ENCODE data around the gene IFITM2.
"Not testable (repeated sequence)": the region's sequence is repeated elsewhere in the genome, so short reads cannot be mapped to it uniquely, and the experiment has no call there.

The IFITM2 gene

GRCh38 chr11:293852-294661 lies 13.6 kb upstream of the IFITM2 start:
- no peak for DNase-seq

DNA sequence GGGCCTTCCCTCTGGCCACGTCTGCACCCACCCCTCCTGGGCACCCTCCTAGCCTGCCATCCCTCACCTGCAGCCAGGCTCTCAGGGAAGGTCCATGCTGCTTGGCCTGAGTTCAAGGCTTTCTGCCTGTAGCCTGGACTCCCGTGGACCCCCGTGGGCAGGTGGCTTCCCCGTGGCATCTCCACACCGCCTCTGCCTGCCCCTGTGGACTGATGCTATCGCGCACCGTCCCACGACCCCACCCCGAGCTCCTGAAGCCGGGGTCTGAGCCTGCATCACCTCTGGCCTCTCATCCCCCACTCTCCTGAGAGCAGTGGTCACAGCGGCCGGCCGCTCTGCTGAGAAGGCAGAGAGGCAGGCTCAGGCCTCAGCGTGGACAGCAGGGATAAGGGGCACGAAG lies 12.8 kb upstream of the IFITM2 start:
- DNase-seq: no peak

DNA sequence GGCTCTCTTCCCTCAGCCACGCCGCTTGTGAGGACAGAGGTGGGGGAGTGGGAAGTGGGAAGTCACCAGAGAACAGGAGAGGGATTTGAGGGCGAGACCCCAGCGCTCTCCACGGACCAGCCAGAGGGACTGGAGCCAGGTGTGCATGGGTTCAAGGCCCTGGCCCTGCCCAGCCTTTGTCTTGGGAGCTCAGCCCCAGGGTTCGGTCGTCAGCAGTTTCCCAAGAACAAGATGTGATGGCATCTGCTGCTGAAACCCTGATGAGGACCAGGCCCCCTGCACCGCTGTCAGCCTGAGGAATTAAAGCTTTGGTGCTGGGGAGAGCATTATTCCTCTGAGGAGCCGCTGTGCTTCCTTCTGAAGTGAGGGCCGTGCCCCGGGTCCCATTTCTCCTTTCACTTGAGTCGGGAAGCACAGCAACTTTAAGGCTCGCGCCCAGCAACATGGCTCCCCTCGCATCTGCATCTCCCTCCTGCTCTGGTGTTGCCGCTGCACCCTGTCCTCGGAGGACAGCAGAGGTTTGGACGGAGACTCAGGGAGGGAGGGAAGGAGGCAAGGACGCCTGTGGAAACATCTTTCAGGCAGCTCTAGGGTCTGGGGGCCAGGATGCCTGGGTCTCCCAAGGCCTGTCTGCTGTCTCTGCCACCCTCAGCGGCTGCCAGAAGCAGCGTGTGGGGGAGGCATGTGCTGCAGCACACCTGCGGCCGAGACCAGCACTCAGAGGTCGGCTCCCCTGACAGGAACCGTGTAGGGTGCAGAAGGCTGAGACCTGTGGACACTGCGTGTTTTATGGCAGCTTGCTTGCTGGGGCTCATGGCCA lies 12.1 kb upstream of the IFITM2 start:
- no peak for DNase-seq

DNA sequence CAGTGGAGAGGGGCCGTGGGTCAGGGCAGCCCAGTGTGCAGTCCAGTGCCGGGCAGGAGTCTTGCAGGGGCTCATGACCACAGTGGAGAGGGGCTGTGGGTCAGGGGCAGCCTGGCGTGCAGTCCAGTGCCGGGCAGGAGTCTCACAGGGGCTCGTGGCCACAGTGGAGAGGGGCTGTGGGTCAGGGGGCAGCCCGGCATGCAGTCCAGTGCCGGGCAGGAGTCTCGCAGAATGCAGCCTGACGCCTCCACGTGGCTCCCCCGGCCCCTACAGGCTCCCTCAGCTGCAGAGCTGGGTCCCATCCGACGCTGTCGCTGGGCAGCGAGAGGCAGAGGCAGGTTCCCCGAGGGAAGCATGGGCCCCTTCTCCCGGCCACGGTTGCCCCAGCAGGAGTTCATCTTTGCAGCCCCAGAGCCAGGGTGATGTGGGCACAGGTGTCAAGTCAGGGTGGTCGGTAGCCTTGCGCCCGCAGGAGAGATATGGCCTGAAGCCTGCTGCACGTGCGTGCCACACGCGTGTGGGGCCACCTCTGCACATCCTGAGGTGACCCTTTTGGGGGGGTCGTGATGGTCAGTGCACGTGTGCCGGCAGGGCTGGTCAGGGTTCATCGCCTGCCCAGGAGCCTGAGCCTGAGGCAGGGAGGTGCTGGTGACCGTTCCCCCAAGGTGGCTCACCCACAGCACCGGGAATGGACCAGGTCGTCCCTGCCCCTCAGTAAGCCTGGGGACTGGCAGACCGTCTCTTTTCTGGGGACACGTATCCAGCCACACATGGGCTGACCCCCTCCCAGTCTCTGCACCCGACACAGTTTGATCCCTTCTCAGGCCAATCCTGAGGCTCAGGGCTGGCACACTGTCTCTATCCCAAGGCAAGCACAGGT lies 11.2 kb upstream of the IFITM2 start:
- DNase-seq: no peak

GRCh38 chr11:297051-297585 lies 10.5 kb upstream of the IFITM2 start:
- DNase-seq: no peak

DNA sequence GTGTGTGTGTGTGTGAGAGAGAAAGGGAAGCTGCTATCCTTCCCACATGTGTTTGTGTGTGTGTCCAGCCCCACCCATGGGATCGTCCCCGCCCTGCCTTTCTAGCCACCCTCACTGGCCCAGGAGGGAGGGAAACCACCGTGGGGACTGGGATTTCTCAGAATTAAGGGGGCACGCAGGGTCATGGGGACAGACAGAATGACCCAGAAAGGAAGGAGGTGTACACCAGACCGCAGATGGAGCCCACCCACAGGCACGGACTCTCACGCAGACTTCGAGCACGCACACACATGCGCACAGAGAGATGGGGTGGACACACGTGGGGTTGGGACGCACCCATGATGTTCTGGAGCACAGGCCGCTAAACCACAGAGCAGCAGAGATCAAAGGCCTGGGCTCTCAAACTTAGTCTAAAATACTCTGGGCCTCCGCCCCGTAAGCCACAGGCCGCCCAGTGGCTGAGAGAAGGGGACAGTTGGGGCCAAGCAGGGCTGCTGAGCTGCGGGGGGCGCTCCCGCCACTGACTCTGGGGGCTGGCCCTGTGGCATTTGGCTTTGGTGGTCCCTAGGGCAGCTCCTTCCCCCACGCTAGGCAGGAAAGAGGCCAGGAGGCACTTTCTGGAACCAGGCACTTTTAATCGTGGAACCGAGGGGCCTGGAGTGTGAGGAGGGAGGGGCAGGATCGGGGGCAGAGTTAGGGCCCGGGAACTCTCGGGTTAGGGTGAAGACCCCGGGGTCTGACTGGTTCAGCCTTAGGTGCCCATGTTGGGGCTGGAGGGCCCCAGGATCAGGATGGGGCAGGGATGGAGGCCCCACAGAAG lies 9.8 kb upstream of the IFITM2 start:
- no peak for DNase-seq

GRCh38 chr11:298406-299065 lies 9.1 kb upstream of the IFITM2 start:
- DNase-seq: no peak

DNA sequence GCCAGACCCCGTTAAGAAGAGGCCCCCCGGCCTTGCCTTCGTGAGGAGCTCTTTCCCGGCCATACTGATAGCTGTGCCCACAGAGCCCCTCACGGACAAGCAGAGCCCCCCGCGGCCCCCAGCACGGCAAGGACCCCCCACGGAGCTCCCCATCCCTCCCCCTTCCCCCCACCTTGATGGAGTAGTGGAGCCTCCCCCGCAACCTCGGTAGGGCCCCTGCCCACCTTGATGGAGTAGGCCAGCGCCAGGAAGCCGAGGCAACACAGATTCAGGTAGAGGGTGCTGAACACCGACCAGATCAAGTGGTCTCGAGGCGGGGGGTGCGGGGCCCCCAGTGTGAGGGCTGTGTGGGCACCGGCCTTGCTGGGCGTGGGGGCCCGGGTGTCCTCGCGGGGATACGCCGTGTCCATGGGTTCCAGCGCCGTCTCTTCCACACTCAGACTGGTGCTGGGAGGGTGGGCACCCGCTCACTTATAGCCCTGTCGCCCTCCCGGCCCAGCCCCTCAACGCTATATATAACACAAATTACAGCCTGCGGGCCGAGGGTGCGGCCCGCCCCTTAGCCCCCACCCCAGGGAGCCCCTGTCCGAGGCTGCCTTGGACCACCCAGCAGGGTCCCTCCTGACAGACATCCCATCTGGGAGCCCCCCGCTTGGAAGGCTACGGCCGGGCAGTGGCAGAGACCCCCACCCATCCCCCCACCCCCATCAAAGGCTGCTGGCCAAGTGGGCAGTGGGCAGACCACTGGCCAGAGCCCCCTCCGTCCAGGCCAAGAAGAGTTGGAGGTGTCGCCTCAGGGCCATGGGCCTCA lies 8.3 kb upstream of the IFITM2 start, which contains the start of gene IFITM5:
Gene IFITM5, minus strand, starts transcription at position 446 of the 811 bp plus-strand sequence. Its CDS starts 36 bp downstream, at position 410.
- DNase-seq: no peak

DNA sequence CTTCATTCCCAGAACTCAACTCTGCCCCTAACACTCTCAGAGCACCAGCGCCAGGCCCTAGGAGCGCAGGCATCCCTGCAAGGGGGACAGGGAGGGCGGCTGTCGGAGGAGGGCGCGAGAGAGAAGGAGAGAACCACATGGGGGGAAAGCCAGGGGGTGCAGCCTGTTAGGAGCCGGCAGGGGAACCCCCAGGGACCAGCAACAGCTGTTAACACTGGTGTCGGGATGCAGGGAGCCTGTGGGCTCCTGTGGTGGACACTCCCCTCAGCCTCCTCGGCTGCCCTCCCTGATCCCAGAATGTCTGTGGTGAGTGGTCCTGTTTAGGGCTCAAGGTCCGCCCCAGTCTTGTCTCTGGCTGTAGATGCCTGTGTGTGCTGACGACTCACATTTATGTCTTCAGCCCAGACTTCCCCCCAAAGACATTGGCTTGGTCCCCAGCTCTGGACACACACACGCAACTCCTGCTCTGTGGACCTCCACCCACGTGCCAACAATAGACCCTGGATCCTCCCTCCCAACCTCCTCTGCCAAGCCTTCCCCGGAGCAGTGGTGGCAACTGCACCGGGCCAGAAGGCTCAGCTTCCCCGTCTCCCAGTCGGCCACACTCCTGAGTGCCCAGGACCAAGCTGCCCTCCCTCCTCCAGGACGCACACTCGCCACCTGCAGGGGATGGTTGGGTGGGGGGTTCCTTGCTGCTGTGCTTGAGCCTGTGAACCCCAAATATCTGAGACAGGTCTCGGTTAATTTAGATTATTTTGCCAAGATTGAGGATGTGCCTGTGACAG lies 7.5 kb upstream of the IFITM2 start:
- DNase-seq: no peak

- DNase-seq: no peak
Measured at GRCh38 chr11:303363-303762, 4.3 kb upstream of the IFITM2 start.

GRCh38 chr11:304061-304506 lies 3.5 kb upstream of the IFITM2 start:
- DNase-seq: no peak

GRCh38 chr11:304915-305843 lies 2.4 kb upstream of the IFITM2 start:
- no peak for DNase-seq

DNA sequence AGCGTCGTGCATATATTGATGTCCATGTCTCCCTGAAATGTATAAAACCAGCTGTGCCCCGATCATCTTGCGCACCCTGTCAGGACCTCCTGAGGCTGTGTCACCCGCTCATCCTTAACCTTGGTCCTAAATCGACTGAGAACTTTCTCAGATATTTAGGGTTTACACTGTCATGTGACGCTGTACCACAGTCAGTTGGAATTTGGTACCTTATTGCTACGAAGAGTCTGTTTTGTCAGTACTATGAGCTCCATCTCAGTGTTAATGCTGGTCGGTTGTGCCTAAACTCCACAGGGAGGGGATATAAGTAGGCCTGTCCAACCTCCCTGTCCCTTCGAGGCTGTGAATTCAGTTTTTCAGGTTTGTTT lies 1.8 kb upstream of the IFITM2 start:
- DNase-seq: no peak

DNA sequence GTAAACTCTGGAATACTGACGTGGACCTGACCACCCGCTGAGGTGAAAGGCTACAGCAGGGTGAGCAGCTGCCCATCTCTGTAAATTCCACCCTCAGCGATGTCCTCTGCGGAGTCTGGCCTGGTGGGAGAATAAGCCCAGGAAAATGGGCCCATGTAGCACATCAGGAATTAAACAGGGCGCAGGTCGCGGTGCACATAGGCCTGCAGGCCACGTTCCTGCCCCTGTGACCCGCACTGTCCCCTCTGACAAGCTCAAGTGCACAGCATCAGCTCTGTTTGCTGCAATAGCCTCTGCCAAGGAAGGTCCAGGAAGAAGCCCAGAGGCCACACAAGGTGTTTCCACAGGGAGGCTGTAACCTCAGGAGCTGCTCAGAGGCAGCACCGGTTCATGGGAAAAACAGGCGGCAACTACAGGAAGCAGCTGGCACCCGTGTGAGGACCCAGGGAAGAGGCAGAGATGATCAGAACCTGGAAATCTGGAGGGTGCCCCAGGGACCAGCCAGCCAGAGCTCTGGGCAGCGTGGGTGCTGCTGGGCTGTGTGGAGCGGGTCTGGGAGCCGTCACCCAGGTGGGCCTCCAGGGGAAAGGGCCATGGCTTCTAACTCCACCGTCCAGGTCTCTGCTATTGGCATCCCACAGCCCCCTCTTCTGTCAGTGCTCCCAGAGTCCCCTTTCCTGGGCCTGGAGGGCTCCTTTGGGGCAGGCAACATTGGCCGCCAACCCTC lies 808 bp upstream of the IFITM2 start:
- no peak for DNase-seq

DNA sequence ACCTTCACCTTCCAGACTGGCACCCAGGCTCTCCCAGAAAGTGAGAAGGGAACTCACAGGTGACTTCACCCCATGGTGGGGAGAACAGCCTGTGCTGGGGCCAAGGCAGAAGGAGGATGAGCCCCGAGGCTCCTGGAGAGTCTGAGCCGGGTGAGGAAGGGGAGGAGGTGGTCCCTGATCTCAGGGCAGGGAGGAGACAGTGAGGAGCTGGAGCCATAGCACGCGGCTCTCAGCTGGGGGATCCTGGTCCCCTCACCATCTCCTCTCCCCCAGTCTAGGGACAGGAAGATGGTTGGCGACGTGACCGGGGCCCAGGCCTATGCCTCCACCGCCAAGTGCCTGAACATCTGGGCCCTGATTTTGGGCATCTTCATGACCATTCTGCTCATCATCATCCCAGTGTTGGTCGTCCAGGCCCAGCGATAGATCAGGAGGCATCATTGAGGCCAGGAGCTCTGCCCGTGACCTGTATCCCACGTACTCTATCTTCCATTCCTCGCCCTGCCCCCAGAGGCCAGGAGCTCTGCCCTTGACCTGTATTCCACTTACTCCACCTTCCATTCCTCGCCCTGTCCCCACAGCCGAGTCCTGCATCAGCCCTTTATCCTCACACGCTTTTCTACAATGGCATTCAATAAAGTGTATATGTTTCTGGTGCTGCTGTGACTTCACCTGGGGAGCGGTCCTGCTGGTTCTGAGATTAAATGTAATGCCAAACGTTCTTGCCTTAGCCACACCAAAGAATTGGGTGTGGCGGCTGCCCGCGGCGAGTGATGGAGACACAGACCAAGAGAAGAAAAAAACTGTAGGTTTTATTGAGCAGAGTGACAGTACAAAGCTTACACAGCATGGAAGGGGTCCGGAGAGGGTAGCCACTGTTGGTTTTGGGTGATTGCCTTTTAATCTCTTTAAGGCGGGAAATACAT lies 1.4 kb downstream of the IFITM2 start:
- DNase-seq: not testable (repeated sequence)

- DNase-seq: not testable (repeated sequence)
Measured at GRCh38 chr11:309979-310572, 2.5 kb downstream of the IFITM2 start.

Data from SIG-M5 (cell line).